Activated CD8-positive, alpha-beta memory T cell treated with anti-CD3 and anti-CD28 coated beads, Interleukin-2, amount 50 U/mL, for 48 hours (primary cell): Measurements from ENCODE around the gene HEATR1.

Experiments used
- DNase-seq: peaks from one replicate; pipeline ENCODE4 v3.0.0-alpha.2; 2020

The HEATR1 gene

GRCh38 chr1:236535190-236535589 lies 69.1 kb downstream of the HEATR1 start:
- no peak for DNase-seq

- DNase-seq: no peak
Measured at GRCh38 chr1:236534151-236534651, 70.1 kb downstream of the HEATR1 start.

GRCh38 chr1:236532850-236533249 lies 71.5 kb downstream of the HEATR1 start:
- no peak for DNase-seq

- DNase-seq: no peak
Measured at GRCh38 chr1:236530959-236531358, 73.4 kb downstream of the HEATR1 start.

GRCh38 chr1:236530286-236530685 lies 74.0 kb downstream of the HEATR1 start:
- no peak for DNase-seq

GRCh38 chr1:236526079-236526478 lies 78.2 kb downstream of the HEATR1 start:
- no peak for DNase-seq

- no peak for DNase-seq
Measured at GRCh38 chr1:236524895-236525184, 79.5 kb downstream of the HEATR1 start.

- peak; percentile 75 for DNase-seq
Measured at GRCh38 chr1:236524142-236524894, 80.0 kb downstream of the HEATR1 start.

- peak; percentile 95 for DNase-seq
Measured at GRCh38 chr1:236523704-236524141, 80.6 kb downstream of the HEATR1 start, which contains the start of gene LGALS8. Gene LGALS8 (plus strand): TSS chr1:236523982. CDS start chr1:236526071, 2,089 bp downstream.

- peak; percentile 61 for DNase-seq
Measured at GRCh38 chr1:236522937-236523703, 81.2 kb downstream of the HEATR1 start.

- DNase-seq: no peak
Measured at GRCh38 chr1:236520445-236521005, 83.8 kb downstream of the HEATR1 start.

- DNase-seq: no peak
Measured at GRCh38 chr1:236518322-236518721, 86.0 kb downstream of the HEATR1 start.

GRCh38 chr1:236516929-236517704 lies 87.2 kb downstream of the HEATR1 start:
- DNase-seq: no peak

- no peak for DNase-seq
Measured at GRCh38 chr1:236515443-236515958, 88.8 kb downstream of the HEATR1 start.

GRCh38 chr1:236514703-236515442 lies 89.4 kb downstream of the HEATR1 start:
- no peak for DNase-seq

- DNase-seq: no peak
Measured at GRCh38 chr1:236511735-236512418, 92.4 kb downstream of the HEATR1 start.

- DNase-seq: no peak
Measured at GRCh38 chr1:236509647-236510401, 94.5 kb downstream of the HEATR1 start.

- DNase-seq: no peak
Measured at GRCh38 chr1:236509203-236509602, 95.1 kb downstream of the HEATR1 start.

GRCh38 chr1:236508593-236509027 lies 95.7 kb downstream of the HEATR1 start:
- DNase-seq: no peak

- no peak for DNase-seq
Measured at GRCh38 chr1:236507022-236507700, 97.2 kb downstream of the HEATR1 start.
